ENCODE results near the gene HIGD1B. TPM values are rescaled to one million over a fixed set of nuclear protein-coding genes. Genes with fewer than 3 reads are reported as not detected.

HIGD1B gene
- total and polyA plus RNA-seq, 9 of the 15 experiments (the other 6 are each of a cell fraction or from before 2014, with no cell fraction given): not detected

- TF ChIP-seq ZHX1 (conservative IDR thresholded peaks at IDR 0.05; ENCODE audit: low read length) (no peak), FOXK2 (conservative IDR thresholded peaks at IDR 0.05 in 1 of 2, IDR thresholded peaks at IDR 0.05 in 1 of 2; ENCODE audit: low read depth in 2 of 2) (no peak), ATF4 (CRISPR knock-in tag; IDR thresholded peaks at IDR 0.05) (no peak), TEAD1 (CRISPR knock-in tag; IDR thresholded peaks at IDR 0.05) (no peak)
Observed at GRCh38 chr17:44859701-44860100, 12.0 kb downstream of the HIGD1B start (continued).

- Histone ChIP-seq H3K27me3 (ENCODE audit: control insufficient read depth in 2 of 2, insufficient read depth in 2 of 2, low read length in 2 of 2) (no peaks in the 10 kb centered on the region), H3K9me1 (ENCODE audit: control insufficient read depth, insufficient read depth, low read length) (no peaks in the 10 kb centered on the region), H2AFZ (ENCODE audit: low read depth, low read length) (no peak overlapping the region), H3K4me2 (ENCODE audit: insufficient read depth, low read length) (no peak overlapping the region), H3K4me1 (replicated peaks in 1 of 2; ENCODE audit: control insufficient read depth in 2 of 2, insufficient read depth in 2 of 2, low read length in 2 of 2) (no peaks in the 10 kb centered on the region), H4K20me1 (replicated peaks; ENCODE audit: control insufficient read depth, insufficient read depth, low read length) (peaks cover 8% of the 10 kb centered on the region; the same call in 1 of the 2 replicates), H3K36me3 (ENCODE audit: control insufficient read depth, insufficient read depth, low read length) (peaks cover 93% of the 10 kb centered on the region), H3K27ac (ENCODE audit: extremely low read depth, low read depth, low read length) (no peak overlapping the region), H3K4me3 (no peak overlapping the region), H3K79me2 (ENCODE audit: control insufficient read depth, insufficient read depth, low read length) (no peaks in the 10 kb centered on the region), H3K9me3 (replicated peaks; ENCODE audit: control insufficient read depth, insufficient read depth, low read depth, low read length) (no peaks in the 10 kb centered on the region), H3K9ac (ENCODE audit: insufficient read depth in 1 of 2, low read depth in 2 of 2, low read length in 2 of 2) (no peak overlapping the region)
- no peak for ATAC-seq
- FAIRE-seq: no peak
- in situ Hi-C loops (cut with MboI) (no loop called here), intact Hi-C loops (cut with micrococcal nuclease) (no loop called here)
- CTCF ChIA-PET (ENCODE audit: low intra/inter-chr PET ratio): interaction anchor here (5.4 kb wide), 1 partner anchor 88 kb away, joined by 24 read pairs; no protein-coding TSS in a partner anchor
- DNase-seq (ENCODE audit: extremely low read depth in 1 of 4, low spot score in 3 of 4): no peak
- 96% methylated on average over 9 of the region's 9 CpGs for WGBS (ENCODE audit: insufficient coverage, low coverage, missing lambda C conversion rate)
- TF ChIP-seq MITF (IDR thresholded peaks at IDR 0.05): no peak
- TF ChIP-seq NFIC (IDR thresholded peaks at IDR 0.05): peak; percentile 82
- POLR2A ChIA-PET: interaction anchor here (0.7 to 1.4 kb wide), 5 partner anchors 11 to 82 kb away, joined by 3 to 4 read pairs (median 3); no protein-coding TSS in a partner anchor
- BruUV-seq (replicated peaks): no TSS peak
Observed at GRCh38 chr17:44862278-44862914, 14.7 kb downstream of the HIGD1B start.

Data from K562 (cell line).